ENCODE results near the gene HDAC2.

The HDAC2 gene

GRCh38 chr6:113999284-113999683, 28.3 kb upstream of the HDAC2 start:
- TF ChIP-seq POLR2AphosphoS5 (IDR thresholded peaks at IDR 0.05; ENCODE audit: low read depth) (no peak), SPI1 (IDR thresholded peaks at IDR 0.05; ENCODE audit: borderline replicate concordance, low read depth) (no peak), GABPA (IDR thresholded peaks at IDR 0.05; ENCODE audit: low read depth) (no peak), CTCF (IDR thresholded peaks at IDR 0.05; ENCODE audit: insufficient read depth, low read length) (no peak)
- TF ChIP-seq, protein P1, sequence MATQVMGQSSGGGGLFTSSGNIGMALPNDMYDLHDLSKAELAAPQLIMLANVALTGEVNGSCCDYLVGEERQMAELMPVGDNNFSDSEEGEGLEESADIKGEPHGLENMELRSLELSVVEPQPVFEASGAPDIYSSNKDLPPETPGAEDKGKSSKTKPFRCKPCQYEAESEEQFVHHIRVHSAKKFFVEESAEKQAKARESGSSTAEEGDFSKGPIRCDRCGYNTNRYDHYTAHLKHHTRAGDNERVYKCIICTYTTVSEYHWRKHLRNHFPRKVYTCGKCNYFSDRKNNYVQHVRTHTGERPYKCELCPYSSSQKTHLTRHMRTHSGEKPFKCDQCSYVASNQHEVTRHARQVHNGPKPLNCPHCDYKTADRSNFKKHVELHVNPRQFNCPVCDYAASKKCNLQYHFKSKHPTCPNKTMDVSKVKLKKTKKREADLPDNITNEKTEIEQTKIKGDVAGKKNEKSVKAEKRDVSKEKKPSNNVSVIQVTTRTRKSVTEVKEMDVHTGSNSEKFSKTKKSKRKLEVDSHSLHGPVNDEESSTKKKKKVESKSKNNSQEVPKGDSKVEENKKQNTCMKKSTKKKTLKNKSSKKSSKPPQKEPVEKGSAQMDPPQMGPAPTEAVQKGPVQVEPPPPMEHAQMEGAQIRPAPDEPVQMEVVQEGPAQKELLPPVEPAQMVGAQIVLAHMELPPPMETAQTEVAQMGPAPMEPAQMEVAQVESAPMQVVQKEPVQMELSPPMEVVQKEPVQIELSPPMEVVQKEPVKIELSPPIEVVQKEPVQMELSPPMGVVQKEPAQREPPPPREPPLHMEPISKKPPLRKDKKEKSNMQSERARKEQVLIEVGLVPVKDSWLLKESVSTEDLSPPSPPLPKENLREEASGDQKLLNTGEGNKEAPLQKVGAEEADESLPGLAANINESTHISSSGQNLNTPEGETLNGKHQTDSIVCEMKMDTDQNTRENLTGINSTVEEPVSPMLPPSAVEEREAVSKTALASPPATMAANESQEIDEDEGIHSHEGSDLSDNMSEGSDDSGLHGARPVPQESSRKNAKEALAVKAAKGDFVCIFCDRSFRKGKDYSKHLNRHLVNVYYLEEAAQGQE (IDR thresholded peaks at IDR 0.05; ENCODE audit: insufficient replicate concordance, low read depth): no peak
- Histone ChIP-seq H3K27ac (replicated peaks) (no peak overlapping the region), H3K4me3 (replicated peaks; ENCODE audit: insufficient read depth, low read length) (no peak overlapping the region), H3K27me3 (ENCODE audit: insufficient read depth, poor library complexity, severe bottlenecking) (no peaks in the 10 kb centered on the region)
- DNase-seq (ENCODE audit: low read depth in 1 of 2, low spot score in 1 of 2): no peak

GRCh38 chr6:113998811-113999210, 27.9 kb upstream of the HDAC2 start:
- no peaks in the 10 kb centered on the region for H3K27me3 ChIP-seq (ENCODE audit: insufficient read depth, poor library complexity, severe bottlenecking)
- TF ChIP-seq SPI1 (IDR thresholded peaks at IDR 0.05; ENCODE audit: borderline replicate concordance, low read depth) (no peak), GABPA (IDR thresholded peaks at IDR 0.05; ENCODE audit: low read depth) (no peak), POLR2AphosphoS5 (IDR thresholded peaks at IDR 0.05; ENCODE audit: low read depth) (no peak), CTCF (IDR thresholded peaks at IDR 0.05; ENCODE audit: insufficient read depth, low read length) (no peak)
- TF ChIP-seq, protein P1 (IDR thresholded peaks at IDR 0.05; ENCODE audit: insufficient replicate concordance, low read depth): no peak
- no peak overlapping the region for H3K27ac ChIP-seq (replicated peaks)
- no peak overlapping the region for H3K4me3 ChIP-seq (replicated peaks; ENCODE audit: insufficient read depth, low read length)
- DNase-seq (ENCODE audit: low read depth in 1 of 2, low spot score in 1 of 2): no peak

- Histone ChIP-seq H3K4me3 (replicated peaks; ENCODE audit: insufficient read depth, low read length) (no peak overlapping the region), H3K27ac (replicated peaks) (no peak overlapping the region), H3K27me3 (ENCODE audit: insufficient read depth, poor library complexity, severe bottlenecking) (no peaks in the 10 kb centered on the region)
- no peak for DNase-seq (ENCODE audit: low read depth in 1 of 2, low spot score in 1 of 2)
- TF ChIP-seq GABPA (IDR thresholded peaks at IDR 0.05; ENCODE audit: low read depth): no peak
- TF ChIP-seq CTCF (IDR thresholded peaks at IDR 0.05; ENCODE audit: insufficient read depth, low read length): no peak
- TF ChIP-seq POLR2AphosphoS5 (IDR thresholded peaks at IDR 0.05; ENCODE audit: low read depth): no peak
- TF ChIP-seq, protein P1 (IDR thresholded peaks at IDR 0.05; ENCODE audit: insufficient replicate concordance, low read depth): no peak
- no peak for TF ChIP-seq SPI1 (IDR thresholded peaks at IDR 0.05; ENCODE audit: borderline replicate concordance, low read depth)
Measured at GRCh38 chr6:113997116-113997515, 26.2 kb upstream of the HDAC2 start.

Data from HL-60 (cell line).